A549 treated with Hydrocortisone at 1 μM for 4 hours (cell line): ENCODE results near the gene ESPNL. TPM values are rescaled to one million over a fixed set of nuclear protein-coding genes. Genes with fewer than 3 reads are reported as not detected.

Experiments
- total RNA-seq: library from RNA; stranded (reverse); fragments of 200-300 nt; extraction: Qiagen RNA extraction; gene quantifications from 5 replicates; pipeline ENCODE4 v1.2.3, GENCODE V29; 2022

Gene ESPNL
- total RNA-seq, result 0.10 to 0.38 TPM (median 0.13 TPM) in 5 replicates

GRCh38 chr2:238100049-238100820 lies at the start of gene ESPNL:
Gene ESPNL (plus strand): TSS chr2:238100340. CDS start chr2:238100420, 80 bp downstream.

GRCh38 chr2:238060542-238061314 lies 39.4 kb upstream of the ESPNL start, which contains the start of gene SCLY:
Gene SCLY (plus strand): TSS chr2:238061001. CDS start chr2:238061055, 54 bp downstream.

GRCh38 chr2:238138331-238139195 lies 38.4 kb downstream of the ESPNL start, which contains the start of gene KLHL30:
Gene KLHL30 (plus strand): TSS chr2:238138668. CDS start chr2:238140755, 2,087 bp downstream.

GRCh38 chr2:238158509-238159070 lies 58.5 kb downstream of the ESPNL start, which contains the start of gene ERFE:
Gene ERFE (plus strand): TSS chr2:238158970. CDS start chr2:238159008, 38 bp downstream.

Other genes starting within 250 kb of the ESPNL start
- 0.15 TPM in 1 of 5 replicates, not detected in the others for gene RAMP1, start 240.7 kb upstream of the ESPNL start, total RNA-seq
- gene UBE2F, start 133.3 kb upstream of the ESPNL start, total RNA-seq, result 46.1 to 55.2 TPM (median 52.6 TPM) in 5 replicates
- gene SCLY, start 39.3 kb upstream of the ESPNL start, total RNA-seq, result 18.1 to 22.4 TPM (median 20.4 TPM) in 5 replicates
- 0.14 to 0.30 TPM (median 0.25 TPM) in 5 replicates for gene KLHL30, start 38.3 kb downstream of the ESPNL start, total RNA-seq
- 5.7 to 9.7 TPM (median 8.1 TPM) in 5 replicates for gene ERFE, start 58.6 kb downstream of the ESPNL start, total RNA-seq
- gene ILKAP, start 103.4 kb downstream of the ESPNL start, total RNA-seq, result 37.9 to 43.8 TPM (median 39.6 TPM) in 5 replicates
- 7.9 to 14.6 TPM (median 13.4 TPM) in 5 replicates for gene HES6, start 139.7 kb downstream of the ESPNL start, total RNA-seq
- 5.7 to 7.5 TPM (median 6.4 TPM) in 5 replicates for gene PER2, start 188.3 kb downstream of the ESPNL start, total RNA-seq
- 11.4 to 16.5 TPM (median 12.9 TPM) in 5 replicates for gene TRAF3IP1, start 220.2 kb downstream of the ESPNL start, total RNA-seq